Parathyroid adenoma (tissue), 2 donors: ENCODE data around the gene EPG5.
"Not testable (repeated sequence)": the region's sequence is repeated elsewhere in the genome, so short reads cannot be mapped to it uniquely, and the experiment has no call there.

Experiments
- H2AFZ ChIP-seq: fragments of 300-600 bp; sonication (generic); one replicate; pipeline ENCODE4 v1.7.0; 2017; ENCODE audit warnings: antibody characterized with exemption, mild to moderate bottlenecking
- H3K27ac ChIP-seq: fragments of 300-600 bp; sonication (generic); one replicate; pipeline ENCODE4 v1.7.0; 2017
- H3K27me3 ChIP-seq: fragments of 300-600 bp; sonication (generic); one replicate; pipeline ENCODE4 v1.7.0; 2017; ENCODE audit warnings: low read length; ENCODE audit not compliant: control insufficient read depth, insufficient read depth
- H3K36me3 ChIP-seq: fragments of 300-600 bp; sonication (generic); one replicate; pipeline ENCODE4 v1.7.0; 2017; ENCODE audit warnings: low read length; ENCODE audit not compliant: control insufficient read depth, insufficient read depth
- H3K4me1 ChIP-seq: fragments of 300-600 bp; sonication (generic); one replicate; pipeline ENCODE4 v1.7.0; 2017; ENCODE audit warnings: control low read depth
- H3K4me2 ChIP-seq: fragments of 300-600 bp; sonication (generic); one replicate; pipeline ENCODE4 v1.7.0; 2017; ENCODE audit warnings: low read length
- H3K4me3 ChIP-seq: fragments of 300-600 bp; sonication (generic); one replicate; pipeline ENCODE4 v1.7.0; 2017; ENCODE audit warnings: low read depth, low read length
- H3K79me2 ChIP-seq: fragments of 300-600 bp; sonication (generic); one replicate; pipeline ENCODE4 v1.7.0; 2017; ENCODE audit warnings: control low read depth
- H3K9ac ChIP-seq: fragments of 300-600 bp; sonication (generic); one replicate; pipeline ENCODE4 v1.7.0; 2017; ENCODE audit warnings: mild to moderate bottlenecking
- H3K9me3 ChIP-seq: fragments of 300-600 bp; sonication (generic); one replicate; pipeline ENCODE4 v1.7.0; 2017; ENCODE audit warnings: low read length; ENCODE audit not compliant: control insufficient read depth
- TF ChIP-seq, protein P1 (sequence below): fragments of 300-600 bp; sonication (generic); IDR thresholded peaks from one replicate; pipeline ENCODE4 v1.7.0; 2017; ENCODE audit warnings: antibody characterized with exemption, mild to moderate bottlenecking
- donor health status: primary hyperparathyroidism.

EPG5 gene

GRCh38 chr18:45980229-45980628 is 13.1 kb upstream of the EPG5 start:
- H3K9me3 ChIP-seq, result no peaks in the 10 kb centered on the region
- no peak overlapping the region for H3K27ac ChIP-seq
- H3K4me1 ChIP-seq, result peaks cover 5% of the 10 kb centered on the region
- peak overlapping the region; percentile 30 for H2AFZ ChIP-seq
- H3K4me2 ChIP-seq, result no peak overlapping the region
- no peak overlapping the region for H3K9ac ChIP-seq
- TF ChIP-seq, protein P1, sequence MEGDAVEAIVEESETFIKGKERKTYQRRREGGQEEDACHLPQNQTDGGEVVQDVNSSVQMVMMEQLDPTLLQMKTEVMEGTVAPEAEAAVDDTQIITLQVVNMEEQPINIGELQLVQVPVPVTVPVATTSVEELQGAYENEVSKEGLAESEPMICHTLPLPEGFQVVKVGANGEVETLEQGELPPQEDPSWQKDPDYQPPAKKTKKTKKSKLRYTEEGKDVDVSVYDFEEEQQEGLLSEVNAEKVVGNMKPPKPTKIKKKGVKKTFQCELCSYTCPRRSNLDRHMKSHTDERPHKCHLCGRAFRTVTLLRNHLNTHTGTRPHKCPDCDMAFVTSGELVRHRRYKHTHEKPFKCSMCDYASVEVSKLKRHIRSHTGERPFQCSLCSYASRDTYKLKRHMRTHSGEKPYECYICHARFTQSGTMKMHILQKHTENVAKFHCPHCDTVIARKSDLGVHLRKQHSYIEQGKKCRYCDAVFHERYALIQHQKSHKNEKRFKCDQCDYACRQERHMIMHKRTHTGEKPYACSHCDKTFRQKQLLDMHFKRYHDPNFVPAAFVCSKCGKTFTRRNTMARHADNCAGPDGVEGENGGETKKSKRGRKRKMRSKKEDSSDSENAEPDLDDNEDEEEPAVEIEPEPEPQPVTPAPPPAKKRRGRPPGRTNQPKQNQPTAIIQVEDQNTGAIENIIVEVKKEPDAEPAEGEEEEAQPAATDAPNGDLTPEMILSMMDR, result no peak
- no peaks in the 10 kb centered on the region for H3K36me3 ChIP-seq
- no peaks in the 10 kb centered on the region for H3K27me3 ChIP-seq
- H3K4me3 ChIP-seq, result no peak overlapping the region
- H3K79me2 ChIP-seq, result no peaks in the 10 kb centered on the region

- H3K4me2 ChIP-seq, result no peak overlapping the region
- no peak overlapping the region for H3K4me3 ChIP-seq
- H3K36me3 ChIP-seq, result no peaks in the 10 kb centered on the region
- H3K27ac ChIP-seq, result no peak overlapping the region
- H3K79me2 ChIP-seq, result no peaks in the 10 kb centered on the region
- TF ChIP-seq, protein P1, result no peak
- H2AFZ ChIP-seq, result no peak overlapping the region
- H3K27me3 ChIP-seq, result no peaks in the 10 kb centered on the region
- H3K9me3 ChIP-seq, result no peaks in the 10 kb centered on the region
- H3K9ac ChIP-seq, result no peak overlapping the region
- peaks cover 5% of the 10 kb centered on the region for H3K4me1 ChIP-seq
These were observed 11.0 kb upstream of the EPG5 start for GRCh38 chr18:45978084-45978483.

- Histone ChIP-seq H3K9ac (no peak overlapping the region), H3K27ac (no peak overlapping the region), H3K36me3 (no peaks in the 10 kb centered on the region), H3K9me3 (no peaks in the 10 kb centered on the region), H3K27me3 (no peaks in the 10 kb centered on the region), H3K4me1 (peaks cover 5% of the 10 kb centered on the region), H3K79me2 (no peaks in the 10 kb centered on the region), H3K4me2 (no peak overlapping the region), H2AFZ (no peak overlapping the region), H3K4me3 (no peak overlapping the region)
- TF ChIP-seq, protein P1, result no peak
These were observed 9.8 kb upstream of the EPG5 start for GRCh38 chr18:45976974-45977373.

- no peak overlapping the region for H3K4me2 ChIP-seq
- H3K79me2 ChIP-seq, result no peaks in the 10 kb centered on the region
- H3K4me3 ChIP-seq, result no peak overlapping the region
- no peak overlapping the region for H3K9ac ChIP-seq
- no peak overlapping the region for H3K27ac ChIP-seq
- peaks cover 5% of the 10 kb centered on the region for H3K4me1 ChIP-seq
- H3K9me3 ChIP-seq, result no peaks in the 10 kb centered on the region
- H2AFZ ChIP-seq, result no peak overlapping the region
- TF ChIP-seq, protein P1, result no peak
- H3K27me3 ChIP-seq, result no peaks in the 10 kb centered on the region
- H3K36me3 ChIP-seq, result no peaks in the 10 kb centered on the region
These were observed 9.4 kb upstream of the EPG5 start for GRCh38 chr18:45976566-45976965.

GRCh38 chr18:45974088-45974536 is 7.0 kb upstream of the EPG5 start:
- no peaks in the 10 kb centered on the region for H3K79me2 ChIP-seq
- no peaks in the 10 kb centered on the region for H3K9me3 ChIP-seq
- H3K27me3 ChIP-seq, result no peaks in the 10 kb centered on the region
- peaks cover 5% of the 10 kb centered on the region for H3K4me1 ChIP-seq
- peak overlapping the region; percentile 23 for H2AFZ ChIP-seq
- H3K36me3 ChIP-seq, result no peaks in the 10 kb centered on the region
- H3K27ac ChIP-seq, result no peak overlapping the region
- TF ChIP-seq, protein P1, result peak; percentile 80
- no peak overlapping the region for H3K4me3 ChIP-seq
- no peak overlapping the region for H3K9ac ChIP-seq
- peak overlapping the region; percentile 48 for H3K4me2 ChIP-seq

DNA sequence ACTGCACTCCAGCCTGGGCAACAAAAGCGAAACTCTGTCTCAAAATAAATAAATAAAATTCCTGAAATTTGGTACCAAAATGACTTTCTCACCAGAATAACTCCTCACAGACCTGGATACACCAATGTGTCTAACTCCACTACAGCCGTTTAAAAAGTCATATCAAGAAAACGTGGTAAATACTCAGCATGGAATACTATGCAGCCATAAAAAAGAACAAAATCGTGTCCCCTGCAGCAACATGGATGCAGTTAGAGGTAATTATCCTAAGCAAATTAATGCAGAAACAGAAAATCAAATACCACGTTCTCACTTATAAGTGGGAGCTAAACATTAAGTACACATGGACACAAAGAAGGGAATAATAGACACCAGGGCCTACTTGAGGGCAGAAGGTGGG is 2.2 kb downstream of the EPG5 start:
- not testable (repeated sequence) for H3K27me3 ChIP-seq, H3K4me3 ChIP-seq, H3K36me3 ChIP-seq, H3K4me2 ChIP-seq, H3K9ac ChIP-seq, H3K9me3 ChIP-seq, H3K4me1 ChIP-seq, H3K27ac ChIP-seq, H2AFZ ChIP-seq
- peaks cover 40% of the 10 kb centered on the region for H3K79me2 ChIP-seq
